Activated naive CD4-positive, alpha-beta T cell treated with anti-CD3 and anti-CD28 coated beads, Interleukin-2, amount 50 U/mL, for 72 hours (primary cell): ENCODE measurements around the gene RUFY3. TPM values are rescaled to one million over a fixed set of nuclear protein-coding genes. Genes with fewer than 3 reads are reported as not detected.
"Not testable (repeated sequence)": the region's sequence is repeated elsewhere in the genome, so short reads cannot be mapped to it uniquely, and the experiment has no call there.

ENCODE experiments used
- ATAC-seq, 2 donors: fragments of 150-1000 bp; cut with Tn5 transposase; 2 replicates each; pipeline ENCODE4 v1.10.0; 2021; ENCODE audit warnings: mild to moderate bottlenecking in 2 of 2, moderate library complexity in 2 of 2
- DNase-seq, 2 donors: peaks; one replicate each; pipeline ENCODE4 v3.0.0; 2021 to 2022; ENCODE audit warnings: low spot score in 2 of 2
- H3K27ac Mint-ChIP-seq, 2 donors: one replicate each; pipeline ENCODE4 v1.8.0; 2022; ENCODE audit warnings: mild to moderate bottlenecking in 2 of 2, mixed read lengths in 2 of 2
- H3K36me3 Mint-ChIP-seq, 2 donors: one replicate each; pipeline ENCODE4 v1.8.0; 2022; ENCODE audit warnings: mixed read lengths in 2 of 2
- H3K9me3 Mint-ChIP-seq, 2 donors: one replicate each; pipeline ENCODE4 v1.8.0; 2022; ENCODE audit warnings: mixed read lengths in 2 of 2
- total RNA-seq, 2 donors: library from RNA; stranded (reverse); gene quantifications; one replicate each; pipeline ENCODE4 v1.2.3, GENCODE V29; 2022

RUFY3 gene
- total RNA-seq, 2 donors from 2014 or later = 16.0 to 23.5 TPM

DNA sequence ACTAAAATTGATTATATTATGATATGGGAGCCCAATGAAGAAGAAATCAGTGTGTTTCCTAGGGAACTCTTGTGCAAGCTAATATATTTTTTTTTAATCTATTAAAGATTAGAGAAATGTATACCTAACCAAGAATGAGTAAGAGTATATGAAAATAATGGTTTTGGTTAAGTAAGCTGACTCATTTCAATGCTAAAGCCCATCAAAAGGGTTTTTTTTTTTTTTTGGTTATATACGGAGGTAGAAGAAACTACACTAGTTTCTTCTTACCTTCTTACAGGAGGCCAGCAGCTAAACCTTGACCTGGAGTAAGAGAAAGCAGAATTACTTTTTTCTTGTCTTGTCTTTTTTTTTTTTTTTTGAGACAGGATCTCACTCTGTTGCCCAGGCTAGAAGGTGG, 27.5 kb downstream of the RUFY3 start:
- ATAC-seq (peak; percentile 59 to 74), DNase-seq (no peak)
- Mint-ChIP-seq H3K9me3 (peaks cover 0 to 6% of the 10 kb centered on the region in 2 donors), H3K27ac (no peak overlapping the region), H3K36me3 (no peaks in the 10 kb centered on the region)

DNA sequence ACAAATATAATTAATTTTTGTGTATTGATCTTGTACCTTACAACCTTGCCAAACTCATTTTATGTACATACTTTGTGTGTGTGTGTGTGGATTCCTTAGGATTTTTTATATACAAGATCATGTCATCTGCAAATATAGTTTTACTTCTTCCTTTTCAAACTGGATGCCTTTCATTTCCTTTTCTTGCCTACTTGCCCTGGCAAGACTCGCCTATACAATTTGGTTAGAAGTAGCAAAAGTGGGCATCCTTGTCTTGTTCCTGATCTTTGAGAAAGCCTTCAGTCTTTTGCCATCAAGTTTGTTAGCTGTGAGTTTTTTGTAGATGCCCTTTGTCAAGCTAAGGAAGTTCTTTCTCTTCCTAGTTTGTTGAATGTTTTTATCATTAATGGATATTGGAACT, 30.5 kb downstream of the RUFY3 start:
- no peak for DNase-seq
- Mint-ChIP-seq H3K27ac (no peak overlapping the region), H3K36me3 (no peaks in the 10 kb centered on the region), H3K9me3 (peaks cover 0 to 6% of the 10 kb centered on the region in 2 donors)
- no peak for ATAC-seq

DNA sequence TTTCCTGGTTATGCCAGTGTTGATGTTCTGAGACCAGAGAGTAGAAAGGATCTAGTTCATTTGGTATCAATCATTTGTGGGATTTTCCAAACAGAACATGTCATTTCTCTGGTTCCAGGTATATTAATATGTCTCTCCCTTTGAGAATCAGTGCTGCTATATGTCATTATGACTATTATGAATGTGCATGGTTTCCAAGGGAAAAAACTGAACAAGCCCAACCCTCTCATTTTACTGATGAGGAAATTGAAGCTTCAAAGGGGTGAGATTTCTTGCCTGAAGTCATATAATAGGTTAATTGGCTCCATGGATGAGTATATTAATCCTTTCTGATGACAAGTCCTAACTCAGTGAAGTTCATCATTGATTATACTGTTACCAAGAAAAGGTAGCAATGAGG, 31.9 kb downstream of the RUFY3 start:
- H3K27ac Mint-ChIP-seq = no peak overlapping the region
- peak; percentile 50 to 77 for ATAC-seq
- H3K9me3 Mint-ChIP-seq = no peaks in the 10 kb centered on the region
- H3K36me3 Mint-ChIP-seq = no peaks in the 10 kb centered on the region
- no peak for DNase-seq

DNA sequence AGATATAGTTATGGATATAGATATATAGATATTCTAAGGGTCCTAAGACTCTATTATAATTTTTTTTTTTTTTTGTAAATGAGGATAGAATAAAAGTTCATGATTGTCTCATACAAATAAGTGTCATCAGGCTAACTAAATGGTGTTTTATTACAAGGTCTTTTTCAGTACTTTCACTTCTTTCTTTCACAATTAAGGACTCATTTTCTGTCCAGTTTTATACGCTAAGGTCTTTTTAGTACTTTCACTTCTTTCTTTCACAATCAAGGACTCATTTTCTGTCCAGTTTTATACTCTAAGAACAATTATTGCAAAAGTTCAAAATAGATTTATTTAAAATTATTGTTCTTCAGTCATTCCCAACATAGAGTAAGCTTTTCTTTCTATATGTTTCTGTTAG, 32.7 kb downstream of the RUFY3 start:
- no peaks in the 10 kb centered on the region for H3K36me3 Mint-ChIP-seq
- H3K27ac Mint-ChIP-seq = no peak overlapping the region
- no peaks in the 10 kb centered on the region for H3K9me3 Mint-ChIP-seq
- ATAC-seq = no peak
- no peak for DNase-seq

DNA sequence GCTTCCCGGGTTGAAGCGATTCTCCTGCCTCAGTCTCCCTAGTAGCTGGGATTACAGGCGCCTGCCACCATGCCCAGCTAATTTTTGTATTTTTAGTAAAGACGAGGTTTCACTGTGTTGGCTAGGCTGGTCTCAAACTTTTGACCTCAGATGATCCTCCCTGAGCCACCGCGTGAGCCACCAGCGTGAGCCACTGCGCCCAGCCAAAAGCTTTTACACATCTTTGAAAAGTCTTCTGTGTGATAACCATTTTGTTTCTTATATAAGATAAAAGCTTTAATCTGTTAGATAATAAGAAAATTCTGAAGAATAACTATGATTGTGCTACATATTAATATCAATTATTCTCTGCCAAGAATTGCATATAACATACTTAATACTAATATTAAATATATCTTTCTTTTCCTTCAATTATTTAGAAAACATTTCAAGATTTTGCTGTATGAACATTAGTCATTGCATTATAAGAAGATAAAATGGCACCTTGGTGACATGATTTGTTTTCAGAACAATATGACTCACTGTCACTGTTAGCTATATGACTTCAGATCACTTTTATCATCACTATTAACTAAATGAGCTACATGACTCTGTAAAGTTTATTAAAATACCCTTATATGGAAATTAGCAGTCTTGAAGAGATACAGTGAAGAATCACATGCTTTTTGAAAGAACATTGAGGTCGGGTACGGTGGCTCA, 33.4 kb downstream of the RUFY3 start:
- DNase-seq = no peak
- H3K36me3 Mint-ChIP-seq = no peaks in the 10 kb centered on the region
- no peak overlapping the region for H3K27ac Mint-ChIP-seq
- peak; percentile 33 to 75 for ATAC-seq
- H3K9me3 Mint-ChIP-seq = no peaks in the 10 kb centered on the region

DNA sequence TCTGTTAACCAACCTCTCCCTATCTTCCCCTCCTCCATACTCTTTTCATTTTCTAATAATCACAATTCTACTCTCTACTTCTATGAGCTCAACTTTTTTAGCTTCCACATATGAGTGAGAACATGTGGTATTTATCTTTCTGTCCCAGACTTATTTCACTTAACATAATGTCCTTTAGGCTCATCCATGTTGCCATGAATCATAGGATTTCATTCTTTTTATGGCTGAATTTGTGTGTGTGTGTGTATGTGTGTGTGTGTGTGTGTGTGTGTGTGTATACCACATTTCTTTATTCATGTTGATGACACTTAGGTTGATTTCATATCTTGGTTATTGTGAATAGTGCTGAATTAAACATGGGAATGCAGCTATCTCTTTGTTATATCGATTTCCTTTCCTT, 37.4 kb downstream of the RUFY3 start:
- Mint-ChIP-seq H3K27ac (no peak overlapping the region), H3K9me3 (no peaks in the 10 kb centered on the region), H3K36me3 (peaks cover 7% of the 10 kb centered on the region in 2 donors)
- DNase-seq = no peak
- ATAC-seq = no peak

DNA sequence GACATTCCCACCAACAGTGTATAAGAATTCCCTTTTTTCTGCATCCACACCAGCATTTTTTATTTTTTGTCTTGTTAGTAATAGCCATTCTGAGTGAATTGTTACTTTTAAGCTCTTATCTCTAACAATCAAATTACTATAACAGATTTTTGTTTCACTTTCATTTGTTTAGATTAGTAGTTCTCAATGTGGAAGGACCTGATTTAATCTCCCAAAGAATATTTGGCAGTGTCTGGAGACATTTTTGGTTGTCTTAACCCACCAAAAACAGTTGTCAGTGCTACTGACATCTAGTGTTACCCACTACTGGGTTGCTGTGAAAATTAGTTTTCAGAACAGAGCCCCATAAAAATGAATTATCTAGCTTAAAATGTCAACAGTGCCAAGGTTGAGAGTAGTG, 37.9 kb downstream of the RUFY3 start:
- H3K27ac Mint-ChIP-seq = no peak overlapping the region
- H3K9me3 Mint-ChIP-seq = no peaks in the 10 kb centered on the region
- ATAC-seq = no peak
- peaks cover 10 to 12% of the 10 kb centered on the region in 2 donors for H3K36me3 Mint-ChIP-seq
- no peak for DNase-seq

DNA sequence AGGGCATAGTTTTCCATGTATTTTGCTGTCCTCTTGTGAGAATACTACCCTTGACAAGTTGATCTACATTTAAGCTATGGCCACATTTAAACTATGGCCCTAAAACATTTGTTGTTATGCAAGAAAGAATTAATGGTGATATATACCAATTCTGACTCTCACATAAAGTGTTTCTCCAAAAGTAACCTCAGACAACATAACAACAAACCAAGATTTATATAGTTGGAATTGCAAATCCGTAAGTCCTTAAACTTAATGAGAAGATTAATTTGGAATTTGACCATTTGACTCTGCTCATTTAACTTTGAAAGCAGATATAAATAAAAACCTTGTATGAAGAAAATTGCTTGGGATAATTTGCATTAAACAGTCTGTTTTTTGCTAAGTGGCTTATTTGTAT, 38.9 kb downstream of the RUFY3 start:
- DNase-seq (no peak), ATAC-seq (no peak)
- H3K9me3 Mint-ChIP-seq = no peaks in the 10 kb centered on the region
- H3K27ac Mint-ChIP-seq = no peak overlapping the region
- H3K36me3 Mint-ChIP-seq = peaks cover 10 to 12% of the 10 kb centered on the region in 2 donors

DNA sequence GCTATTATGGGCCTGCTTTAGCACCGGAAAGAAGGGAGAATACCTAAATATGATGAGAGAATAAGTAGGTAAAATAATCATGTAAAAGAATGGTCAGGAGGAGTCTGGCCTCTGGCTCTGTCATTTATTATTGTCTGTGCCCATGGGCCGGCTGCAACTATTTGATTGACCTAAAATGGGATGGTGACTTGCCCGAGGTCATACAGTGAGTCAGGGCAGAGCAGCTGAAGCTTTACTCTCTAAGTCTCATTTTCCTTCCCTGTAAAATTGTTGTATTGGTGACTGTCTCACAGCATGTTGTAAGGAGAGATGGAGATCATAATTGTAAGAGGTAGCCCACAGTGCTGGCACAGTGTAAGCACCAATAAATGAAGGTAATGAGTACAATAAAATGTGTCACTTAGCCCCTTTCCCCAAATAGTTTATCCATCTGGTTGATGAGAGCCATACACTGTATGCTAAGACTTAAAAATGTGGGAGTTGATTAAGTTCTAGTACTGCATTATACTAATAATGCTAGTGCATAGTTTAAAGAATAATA, 39.6 kb downstream of the RUFY3 start:
- DNase-seq (no peak), ATAC-seq (no peak)
- Mint-ChIP-seq H3K27ac (no peak overlapping the region), H3K36me3 (peaks cover 10 to 13% of the 10 kb centered on the region in 2 donors), H3K9me3 (no peaks in the 10 kb centered on the region)

DNA sequence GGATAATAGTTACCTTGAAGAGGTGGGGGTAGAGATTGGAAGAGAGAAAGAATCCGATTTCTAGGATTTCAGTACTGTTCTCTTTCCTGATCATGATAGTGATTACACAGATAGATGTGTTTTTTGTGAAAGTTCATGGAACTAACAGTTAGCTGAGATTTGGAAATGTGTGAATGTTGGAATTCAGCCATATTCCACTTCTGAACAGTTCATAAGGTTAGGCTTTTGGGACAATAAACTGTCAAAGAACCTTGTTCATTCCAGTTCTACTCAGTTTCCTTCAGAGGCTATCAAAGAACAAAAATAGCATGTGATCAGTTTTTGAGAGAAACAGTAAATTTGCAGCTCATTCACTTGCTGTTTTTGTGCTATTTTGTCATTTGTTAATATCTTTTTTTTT, 43.6 kb downstream of the RUFY3 start:
- no peak for DNase-seq
- H3K27ac Mint-ChIP-seq = no peak overlapping the region
- ATAC-seq = no peak
- no peaks in the 10 kb centered on the region for H3K9me3 Mint-ChIP-seq
- H3K36me3 Mint-ChIP-seq = peaks cover 10 to 18% of the 10 kb centered on the region in 2 donors

DNA sequence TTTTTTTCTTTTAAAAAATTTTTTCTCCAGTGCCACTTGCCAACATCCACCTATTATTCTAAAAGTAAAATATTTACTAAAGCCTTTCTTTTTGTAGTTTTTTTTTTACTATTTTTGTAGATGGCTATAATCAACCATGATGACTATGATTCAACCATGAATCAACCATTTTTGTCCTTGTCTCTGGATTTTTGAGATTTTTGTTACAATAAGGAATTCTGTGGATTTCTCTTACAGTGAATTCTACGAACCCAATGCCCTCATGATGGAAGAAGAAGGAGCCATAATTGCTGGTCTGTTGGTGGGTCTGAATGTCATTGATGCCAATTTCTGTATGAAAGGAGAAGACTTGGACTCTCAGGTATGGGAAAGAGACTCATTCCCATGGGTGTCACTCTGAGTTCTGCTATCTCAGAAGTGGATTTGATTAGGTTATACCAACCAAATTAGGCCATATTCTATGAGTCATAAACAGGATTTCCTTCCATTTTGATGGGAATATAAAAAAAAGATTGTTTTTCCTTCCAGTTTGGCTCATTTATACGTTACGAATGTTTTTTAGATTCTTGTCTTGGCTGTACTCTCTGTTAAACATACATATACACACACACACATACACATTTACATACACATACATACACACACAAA, 46.7 kb downstream of the RUFY3 start:
- Mint-ChIP-seq H3K27ac (no peak overlapping the region), H3K36me3 (peaks cover 10 to 18% of the 10 kb centered on the region in 2 donors), H3K9me3 (no peaks in the 10 kb centered on the region)
- DNase-seq = no peak
- no peak for ATAC-seq

DNA sequence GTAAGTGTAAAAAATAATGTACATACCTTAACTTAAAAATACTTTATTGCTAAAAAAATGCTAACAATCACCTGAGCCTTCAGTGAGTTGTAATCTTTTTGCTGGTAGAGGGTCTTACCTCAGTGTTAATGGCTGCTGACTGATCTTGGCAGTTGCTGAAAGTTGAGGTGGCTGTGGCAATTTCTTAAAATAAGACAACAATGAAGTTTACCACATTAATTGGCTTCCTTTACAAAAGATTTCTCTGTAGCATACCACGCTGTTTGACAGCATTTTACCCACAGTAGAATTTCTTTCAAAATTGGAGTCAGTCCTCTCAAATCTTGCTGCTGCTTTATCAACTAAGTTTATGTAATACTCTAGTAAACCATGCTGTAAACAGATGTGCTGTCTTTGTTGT, 47.6 kb downstream of the RUFY3 start:
- not testable (repeated sequence) for H3K27ac Mint-ChIP-seq, DNase-seq, H3K36me3 Mint-ChIP-seq, H3K9me3 Mint-ChIP-seq, ATAC-seq

DNA sequence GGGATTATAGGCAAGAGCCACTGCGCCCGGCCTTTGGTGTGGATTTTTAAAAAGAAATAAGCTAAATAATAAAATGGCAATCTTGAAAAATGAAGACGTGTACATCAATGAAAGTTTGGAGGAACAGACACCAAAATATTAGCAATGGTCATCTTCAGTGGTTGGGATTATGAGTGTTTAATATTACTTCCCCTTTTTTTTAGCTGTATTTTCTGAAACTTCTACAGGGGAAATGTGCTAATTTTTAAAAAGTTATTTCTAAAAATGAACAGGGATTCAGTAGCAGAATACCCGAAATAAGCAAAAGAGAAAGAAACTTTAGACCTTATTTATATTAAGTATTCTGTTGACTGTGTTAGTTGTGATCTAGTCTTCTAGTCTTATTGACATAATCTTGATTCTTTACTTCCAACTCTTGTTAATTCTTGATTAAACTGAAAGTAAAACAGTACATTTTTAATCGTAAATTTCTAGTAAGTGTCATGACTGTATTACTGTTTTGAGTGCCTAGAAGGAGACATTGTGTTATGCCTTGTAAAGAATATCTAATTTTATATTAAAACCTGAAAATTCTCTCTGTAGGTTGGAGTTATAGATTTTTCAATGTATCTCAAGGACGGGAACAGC, 51.3 kb downstream of the RUFY3 start:
- Mint-ChIP-seq H3K9me3 (no peaks in the 10 kb centered on the region), H3K36me3 (no peaks in the 10 kb centered on the region), H3K27ac (peak overlapping the region in 1 of 2 donors; percentile 22)
- DNase-seq = no peak
- ATAC-seq = no peak

DNA sequence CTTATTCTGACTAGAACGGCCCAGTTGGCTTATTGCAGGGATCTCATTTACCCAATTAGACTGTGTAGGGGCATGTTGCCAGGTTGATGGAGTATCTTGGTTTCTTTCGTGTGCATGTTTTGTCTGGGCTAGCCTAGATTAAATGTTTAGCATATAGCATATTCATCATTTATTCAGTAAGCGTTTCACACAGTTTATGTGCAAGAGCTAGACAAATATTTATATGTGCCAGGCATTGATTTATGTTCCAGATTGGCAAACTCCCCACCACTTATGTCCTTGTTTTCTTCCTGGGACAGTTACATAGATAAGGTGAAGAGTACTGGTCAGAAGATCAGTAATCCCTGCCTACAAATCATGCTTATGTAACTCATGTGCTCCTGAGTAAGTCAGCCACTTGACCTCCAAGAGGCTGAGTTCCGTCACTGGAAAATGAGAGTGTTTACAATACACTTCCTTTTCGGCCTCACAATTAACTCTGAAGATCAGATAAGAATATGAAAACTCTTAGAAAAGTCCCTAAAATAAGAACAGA, 57.2 kb downstream of the RUFY3 start:
- no peak for DNase-seq
- Mint-ChIP-seq H3K9me3 (no peaks in the 10 kb centered on the region), H3K27ac (no peak overlapping the region), H3K36me3 (no peaks in the 10 kb centered on the region)
- ATAC-seq = no peak

DNA sequence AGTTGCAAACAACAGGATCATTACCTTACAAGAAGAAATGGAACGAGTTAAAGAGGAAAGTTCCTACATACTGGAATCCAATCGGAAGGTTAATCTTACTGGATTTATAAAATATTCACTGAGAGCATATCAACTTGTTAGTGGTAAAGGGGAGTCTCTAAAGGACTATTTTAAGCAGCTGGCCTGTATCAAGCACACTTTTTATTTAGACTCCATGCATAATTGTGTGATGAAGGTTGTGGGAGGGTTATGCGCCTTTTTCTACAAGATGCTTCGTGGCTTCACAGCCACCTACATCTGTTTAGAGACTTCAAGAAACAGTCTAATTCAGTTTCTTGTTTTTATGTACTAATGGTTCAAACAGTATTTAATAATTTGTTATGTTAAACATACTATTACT, 61.3 kb downstream of the RUFY3 start:
- ATAC-seq = no peak

DNA sequence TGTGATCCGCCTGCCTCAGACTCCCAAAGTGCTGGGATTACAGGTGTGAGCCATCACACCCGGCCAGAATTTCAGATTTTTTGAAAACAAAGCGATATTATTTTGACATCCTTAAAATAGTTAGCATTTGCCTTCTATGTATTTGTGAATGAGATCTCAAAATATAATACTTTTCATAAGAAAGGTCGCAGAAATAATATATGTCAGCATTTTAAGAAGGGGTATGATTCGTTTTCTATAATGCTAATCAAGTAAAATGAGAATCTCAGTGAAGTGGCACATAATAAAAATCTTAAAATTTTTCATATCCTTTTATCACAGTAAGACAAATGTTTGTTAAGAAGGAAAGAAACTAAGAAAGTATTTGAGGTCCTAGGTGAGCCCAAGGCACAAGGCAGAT, 65.7 kb downstream of the RUFY3 start:
- no peak for ATAC-seq
- H3K9me3 Mint-ChIP-seq = no peaks in the 10 kb centered on the region
- no peak for DNase-seq
- no peaks in the 10 kb centered on the region for H3K36me3 Mint-ChIP-seq
- H3K27ac Mint-ChIP-seq = no peak overlapping the region

More for the DNA sequence above, 61.3 kb downstream of the RUFY3 start:
- H3K27ac Mint-ChIP-seq = no peak overlapping the region
- H3K36me3 Mint-ChIP-seq = no peaks in the 10 kb centered on the region
- DNase-seq = no peak
- H3K9me3 Mint-ChIP-seq = no peaks in the 10 kb centered on the region

DNA sequence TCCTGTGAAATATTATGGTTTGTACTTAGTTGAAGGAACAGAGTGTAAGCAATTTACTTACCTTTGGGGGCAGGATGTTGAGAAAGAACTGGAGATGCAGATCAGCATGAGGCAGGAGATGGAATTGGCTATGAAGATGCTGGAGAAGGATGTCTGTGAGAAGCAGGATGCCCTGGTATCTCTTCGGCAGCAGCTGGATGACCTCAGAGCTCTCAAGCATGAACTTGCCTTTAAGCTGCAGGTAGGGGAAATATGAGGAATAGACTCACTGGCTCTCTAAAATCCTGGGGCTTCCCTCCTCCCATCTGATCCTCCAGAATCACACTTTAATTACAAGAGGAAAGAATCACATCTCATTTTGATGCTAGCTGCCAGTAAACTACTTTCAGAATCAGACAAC, 67.0 kb downstream of the RUFY3 start:
- no peak overlapping the region for H3K27ac Mint-ChIP-seq
- peaks cover 0 to 3% of the 10 kb centered on the region in 2 donors for H3K36me3 Mint-ChIP-seq
- H3K9me3 Mint-ChIP-seq = no peaks in the 10 kb centered on the region
- no peak for DNase-seq
- ATAC-seq = no peak
